ENCODE results near the gene JAM3. TPM values are rescaled to one million over a fixed set of nuclear protein-coding genes. Genes with fewer than 3 reads are reported as not detected.

JAM3 gene
- total and polyA plus RNA-seq, 2 donors (not counting 1 experiment from before 2014, with no cell fraction given): 44.1 to 85.7 TPM

- TF ChIP-seq EZH2 (IDR thresholded peaks at IDR 0.05; ENCODE audit: low read length, missing control alignments) (no peak), CTCF (conservative IDR thresholded peaks at IDR 0.05 in 1 of 2, IDR thresholded peaks at IDR 0.05 in 1 of 2; ENCODE audit: low read depth in 1 of 2, low read length in 2 of 2) (no peak)
- H3K4me3 ChIP-seq (replicated peaks in 1 of 4; ENCODE audit: control extremely low read depth in 1 of 4, insufficient read depth in 1 of 4, low read depth in 3 of 4, low read length in 4 of 4): no peak overlapping the region
- no peaks in the 10 kb centered on the region for H3K4me1 ChIP-seq (ENCODE audit: control insufficient read depth, extremely low read depth, insufficient read depth, low read length)
- no peaks in the 10 kb centered on the region for H3K27me3 ChIP-seq (ENCODE audit: control insufficient read depth, insufficient read depth, low read length)
- no peaks in the 10 kb centered on the region for H3K9me3 ChIP-seq (ENCODE audit: control insufficient read depth, insufficient read depth, low read depth, low read length)
- H4K20me1 ChIP-seq (ENCODE audit: control insufficient read depth, extremely low read depth, insufficient read depth, low read length): no peaks in the 10 kb centered on the region
- H3K79me2 ChIP-seq (ENCODE audit: control insufficient read depth, insufficient read depth, low read length): no peaks in the 10 kb centered on the region
- H3K9ac ChIP-seq (ENCODE audit: insufficient read depth, low read length): no peak overlapping the region
- H2AFZ ChIP-seq (ENCODE audit: low read length): no peak overlapping the region
- H3K36me3 ChIP-seq (ENCODE audit: control insufficient read depth, insufficient read depth, low read length): peaks cover 7% of the 10 kb centered on the region
- DNase-seq (ENCODE audit: low read depth in 2 of 2): peak in 1 of 2 donors; percentile 27
- H3K4me2 ChIP-seq (ENCODE audit: extremely low read depth, insufficient read depth, low read length): no peak overlapping the region
- no peak overlapping the region for H3K27ac ChIP-seq (ENCODE audit: insufficient read depth, low read length)
Measured at GRCh38 chr11:134150195-134150903, 81.5 kb downstream of the JAM3 start.

GRCh38 chr11:134151083-134151747 is 82.3 kb downstream of the JAM3 start:
- Histone ChIP-seq H4K20me1 (ENCODE audit: control insufficient read depth, extremely low read depth, insufficient read depth, low read length) (no peaks in the 10 kb centered on the region), H3K36me3 (ENCODE audit: control insufficient read depth, insufficient read depth, low read length) (peaks cover 13% of the 10 kb centered on the region), H3K9me3 (ENCODE audit: control insufficient read depth, insufficient read depth, low read depth, low read length) (no peaks in the 10 kb centered on the region), H3K27me3 (ENCODE audit: control insufficient read depth, insufficient read depth, low read length) (no peaks in the 10 kb centered on the region), H3K27ac (ENCODE audit: insufficient read depth, low read length) (no peak overlapping the region), H3K4me3 (replicated peaks in 1 of 4; ENCODE audit: control extremely low read depth in 1 of 4, insufficient read depth in 1 of 4, low read depth in 3 of 4, low read length in 4 of 4) (no peak overlapping the region), H3K79me2 (ENCODE audit: control insufficient read depth, insufficient read depth, low read length) (no peaks in the 10 kb centered on the region), H3K9ac (ENCODE audit: insufficient read depth, low read length) (no peak overlapping the region), H3K4me2 (ENCODE audit: extremely low read depth, insufficient read depth, low read length) (no peak overlapping the region), H3K4me1 (ENCODE audit: control insufficient read depth, extremely low read depth, insufficient read depth, low read length) (no peaks in the 10 kb centered on the region), H2AFZ (ENCODE audit: low read length) (no peak overlapping the region)
- no peak for DNase-seq (ENCODE audit: low read depth in 2 of 2)
- TF ChIP-seq EZH2 (IDR thresholded peaks at IDR 0.05; ENCODE audit: low read length, missing control alignments) (no peak), CTCF (conservative IDR thresholded peaks at IDR 0.05 in 1 of 2, IDR thresholded peaks at IDR 0.05 in 1 of 2; ENCODE audit: low read depth in 1 of 2, low read length in 2 of 2) (no peak)

GRCh38 chr11:134152696-134153095 is 83.8 kb downstream of the JAM3 start:
- H3K79me2 ChIP-seq (ENCODE audit: control insufficient read depth, insufficient read depth, low read length): no peaks in the 10 kb centered on the region
- no peak overlapping the region for H3K4me2 ChIP-seq (ENCODE audit: extremely low read depth, insufficient read depth, low read length)
- TF ChIP-seq CTCF (conservative IDR thresholded peaks at IDR 0.05 in 1 of 2, IDR thresholded peaks at IDR 0.05 in 1 of 2; ENCODE audit: low read depth in 1 of 2, low read length in 2 of 2) (no peak), EZH2 (IDR thresholded peaks at IDR 0.05; ENCODE audit: low read length, missing control alignments) (no peak)
- H3K4me1 ChIP-seq (ENCODE audit: control insufficient read depth, extremely low read depth, insufficient read depth, low read length): no peaks in the 10 kb centered on the region
- H3K36me3 ChIP-seq (ENCODE audit: control insufficient read depth, insufficient read depth, low read length): peaks cover 17% of the 10 kb centered on the region
- H4K20me1 ChIP-seq (ENCODE audit: control insufficient read depth, extremely low read depth, insufficient read depth, low read length): no peaks in the 10 kb centered on the region
- H3K9me3 ChIP-seq (ENCODE audit: control insufficient read depth, insufficient read depth, low read depth, low read length): no peaks in the 10 kb centered on the region
- H3K27me3 ChIP-seq (ENCODE audit: control insufficient read depth, insufficient read depth, low read length): no peaks in the 10 kb centered on the region
- H3K9ac ChIP-seq (ENCODE audit: insufficient read depth, low read length): no peak overlapping the region
- no peak overlapping the region for H3K4me3 ChIP-seq (replicated peaks in 1 of 4; ENCODE audit: control extremely low read depth in 1 of 4, insufficient read depth in 1 of 4, low read depth in 3 of 4, low read length in 4 of 4)
- no peak for DNase-seq (ENCODE audit: low read depth in 2 of 2)
- H3K27ac ChIP-seq (ENCODE audit: insufficient read depth, low read length): no peak overlapping the region
- no peak overlapping the region for H2AFZ ChIP-seq (ENCODE audit: low read length)
